HG02642 (cell line): ENCODE results near the gene KCNA1.

Experiments used
- ATAC-seq: cut with Tn5 transposase; IDR thresholded peaks from one replicate; pipeline ENCODE4 v1.9.1; 2021; ENCODE audit warnings: mild to moderate bottlenecking; ENCODE audit not compliant: unreplicated experiment, poor library complexity

Gene KCNA1

GRCh38 chr12:4958697-4959375 is 49.1 kb downstream of the KCNA1 start:
- ATAC-seq = no peak

GRCh38 chr12:4959381-4959780 is 49.7 kb downstream of the KCNA1 start:
- no peak for ATAC-seq

- no peak for ATAC-seq
These were observed 50.3 kb downstream of the KCNA1 start for GRCh38 chr12:4960030-4960429.

DNA sequence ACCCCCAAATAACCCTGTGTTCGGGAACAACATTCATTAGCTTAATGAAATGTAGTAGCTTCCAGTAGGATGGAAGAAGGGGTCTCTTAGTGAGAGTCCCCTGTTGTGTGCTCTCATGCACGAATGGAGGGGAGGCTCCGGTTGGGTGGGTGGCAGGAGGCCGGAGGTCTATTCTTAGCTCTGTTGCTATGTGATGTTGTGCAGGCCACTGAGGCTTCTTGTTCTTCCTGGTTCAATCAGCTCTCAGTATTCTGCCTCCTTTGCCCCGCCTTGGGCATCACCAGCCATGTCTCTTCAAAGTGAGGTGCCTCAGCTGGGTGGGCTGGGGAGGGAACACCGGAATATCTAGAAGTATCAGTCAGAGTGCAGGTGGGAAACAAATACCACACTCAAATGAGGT is 50.8 kb downstream of the KCNA1 start:
- ATAC-seq = no peak

GRCh38 chr12:4961311-4961710 is 51.6 kb downstream of the KCNA1 start:
- no peak for ATAC-seq

DNA sequence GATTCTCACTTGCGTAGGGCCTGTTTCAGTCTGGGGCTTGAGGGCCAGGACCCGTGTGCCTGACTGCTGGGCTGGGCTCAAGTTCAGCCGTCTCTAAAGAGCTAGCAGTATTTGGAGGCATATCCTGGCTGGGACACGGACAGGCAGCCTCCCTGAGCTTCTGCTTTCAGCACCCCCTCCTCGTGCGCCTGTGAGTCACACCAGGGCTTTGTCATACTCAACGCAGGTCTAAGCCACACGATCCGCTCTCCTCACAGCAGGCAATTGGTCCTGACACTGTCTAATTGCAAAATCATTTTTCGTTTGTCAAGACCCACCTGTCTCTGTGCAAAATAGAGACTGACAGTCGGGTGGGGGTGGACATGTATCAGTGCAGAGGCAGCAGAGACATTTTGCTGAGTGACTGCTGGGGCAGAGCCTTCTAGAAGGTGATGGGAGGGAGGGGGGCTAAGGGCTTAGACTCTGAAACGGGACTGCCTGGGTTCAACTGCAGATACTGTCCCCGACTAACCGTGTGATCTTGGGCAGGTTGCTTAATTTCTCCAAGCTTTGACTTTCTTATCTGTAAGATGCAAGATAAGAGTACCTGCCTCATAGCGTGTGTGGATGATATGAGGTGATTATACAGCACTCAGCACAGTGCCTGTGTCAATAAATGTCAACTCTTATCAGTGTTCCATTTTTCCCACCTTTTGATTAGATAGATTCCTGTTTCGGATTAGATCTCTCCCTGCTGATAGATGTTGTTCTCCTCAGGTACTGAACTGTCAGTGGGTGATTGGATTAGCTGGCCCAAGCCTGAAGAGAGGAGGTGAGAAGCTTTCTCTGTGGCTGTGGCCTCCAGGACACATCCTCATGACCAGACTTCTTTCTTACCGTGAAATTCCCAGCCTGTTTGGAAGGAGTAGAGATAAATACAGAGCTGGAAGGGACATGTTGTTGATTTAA is 53.1 kb downstream of the KCNA1 start:
- ATAC-seq = no peak
